SIG-M5 treated with dmso at 0.1 percent for 504 hours (cell line): ENCODE results near the gene PLA2G2A.
"Not testable (repeated sequence)": the region's sequence is repeated elsewhere in the genome, so short reads cannot be mapped to it uniquely, and the experiment has no call there.

Experiments
- DNase-seq: peaks from one replicate; lab custom pipeline; 2025; ENCODE audit not compliant: unreplicated experiment; lab: John Stamatoyannopoulos, UW

Gene PLA2G2A

DNA sequence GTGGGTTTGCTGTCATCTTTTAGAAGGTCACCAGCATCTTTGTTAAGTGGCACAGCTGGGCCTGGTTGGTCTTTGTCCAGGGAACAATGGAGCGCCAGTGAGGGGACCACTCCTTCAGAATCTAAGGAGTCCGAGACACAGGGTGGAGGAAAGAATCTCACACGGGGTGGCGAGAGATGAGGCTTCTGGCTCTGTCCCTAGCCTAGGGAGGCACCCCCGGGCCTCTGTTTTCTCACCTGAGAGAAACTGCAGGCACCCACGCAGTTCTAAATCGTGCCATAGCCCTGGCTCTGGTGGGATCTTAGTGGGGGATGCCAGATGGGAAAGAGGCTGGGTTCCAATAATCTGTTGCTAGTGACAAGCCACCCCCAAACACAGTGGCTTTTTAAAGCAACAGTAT lies 45.1 kb downstream of the PLA2G2A start:
- DNase-seq = no peak

DNA sequence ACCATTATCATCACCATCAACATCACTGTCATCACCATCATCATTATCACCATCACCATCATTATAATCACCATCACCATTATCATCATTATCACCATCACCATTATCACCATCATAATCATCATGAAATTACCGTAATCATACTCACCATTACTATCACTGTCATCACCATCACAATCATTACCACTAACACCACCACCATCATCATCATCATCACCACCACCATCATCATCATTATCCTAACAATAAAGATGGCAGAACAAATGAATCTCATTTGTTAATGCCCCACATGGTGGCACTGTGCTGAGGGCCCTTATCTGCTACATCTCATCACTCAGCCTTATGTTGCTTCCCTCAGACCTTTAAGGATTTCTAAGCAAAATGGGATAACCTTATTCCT lies 46.6 kb downstream of the PLA2G2A start:
- DNase-seq = no peak

DNA sequence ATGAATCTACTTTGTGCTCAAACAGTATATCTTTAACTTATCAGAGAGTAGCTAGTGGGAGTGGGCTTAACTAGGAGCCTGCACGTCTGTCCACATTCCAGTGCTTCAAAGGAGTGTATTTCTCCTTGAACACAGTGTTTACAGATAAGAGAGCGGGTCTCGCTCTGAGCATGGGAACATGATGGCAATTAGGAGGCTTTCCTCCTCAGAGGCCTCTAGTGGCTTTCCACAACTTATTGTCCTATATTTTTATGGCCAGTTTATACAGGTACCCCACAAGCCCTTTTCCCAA lies 52.3 kb downstream of the PLA2G2A start:
- not testable (repeated sequence) for DNase-seq

DNA sequence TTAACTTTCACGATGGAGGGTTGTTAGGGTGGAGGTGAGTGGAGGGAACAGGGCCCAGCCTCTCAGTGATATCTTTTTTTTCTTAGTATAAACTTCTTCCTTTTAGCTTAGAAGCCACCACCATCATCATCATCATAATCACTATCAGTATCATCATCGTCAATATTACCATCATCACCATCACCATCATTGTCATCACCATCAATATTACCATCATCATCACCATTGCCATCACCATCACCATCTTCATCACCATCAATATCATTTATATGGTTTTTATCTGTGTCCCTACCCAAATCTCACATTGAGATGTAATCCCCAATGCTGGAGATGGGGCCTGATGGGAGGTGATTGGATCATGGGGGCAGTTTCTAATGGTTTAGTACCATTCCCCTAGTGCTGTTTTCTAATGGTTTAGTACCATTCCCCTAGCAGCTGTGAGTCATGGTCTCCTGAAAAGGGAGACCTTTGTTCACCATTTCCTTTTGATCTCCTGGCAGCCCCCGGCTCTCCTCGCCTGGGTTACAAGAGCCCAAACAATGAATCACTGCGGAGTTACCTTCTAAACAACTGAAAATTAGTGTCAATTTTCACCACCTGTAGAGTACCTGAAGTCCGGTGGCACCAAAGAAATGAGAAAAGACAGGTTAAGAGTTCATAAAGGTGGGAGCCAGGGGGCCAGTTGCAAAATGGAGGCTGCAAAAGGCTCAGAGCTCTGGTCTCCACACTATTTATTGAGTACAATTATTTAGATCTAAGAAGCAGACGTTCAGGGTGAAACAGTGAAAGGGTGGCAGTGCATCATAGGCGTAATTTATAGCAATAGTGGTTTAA lies 52.9 kb downstream of the PLA2G2A start:
- DNase-seq = no peak
